PC-3 (cell line): Measurements from ENCODE around the gene FOXO6. TPM values are rescaled to one million over a fixed set of nuclear protein-coding genes. Genes with fewer than 3 reads are reported as not detected.

ENCODE experiments used
- ATAC-seq: fragments of 200-7000 bp; cut with Tn5 transposase; 2 replicates; pipeline ENCODE4 v1.9.1; 2020; ENCODE audit warnings: mild to moderate bottlenecking, moderate library complexity
- BruUV-seq: library from RNA; stranded (reverse); fragments of 400-500 nt; replicated peaks from 2 replicates; lab custom pipeline; 2021; lab: Mats Ljungman, UMichigan
- CTCF ChIA-PET: fragments of 300-600 bp; sonication (Branson Sonifier 250); formaldehyde crosslinking; loops from one replicate; lab custom pipeline; 2022; ENCODE audit warnings: antibody characterized with exemption; lab: Charles Lee
- POLR2A ChIA-PET: fragments of 300-600 bp; sonication (Branson Sonifier 250); formaldehyde crosslinking; loops from one replicate; lab custom pipeline; 2022; ENCODE audit warnings: antibody characterized with exemption; ENCODE audit not compliant: unreplicated experiment; lab: Charles Lee
- DNase-seq: peaks from one replicate; pipeline ENCODE4 v3.0.0-alpha.2; 2015
- H2AFZ ChIP-seq: fragments of 300-600 bp; sonication (generic); 2 replicates; pipeline ENCODE4 v1.6.0; 2016; ENCODE audit warnings: antibody characterized with exemption, low read length
- H3F3A ChIP-seq: fragments of 300-600 bp; sonication (generic); one replicate; pipeline ENCODE4 v1.6.0; 2017; ENCODE audit warnings: antibody characterized with exemption, low read length, control low read depth, mild to moderate bottlenecking; ENCODE audit not compliant: unreplicated experiment
- H3K27ac ChIP-seq: fragments of 300-600 bp; sonication (generic); 2 replicates; pipeline ENCODE4 v1.5.1; 2016; ENCODE audit warnings: mild to moderate bottlenecking, low read length
- H3K27me3 ChIP-seq: fragments of 300-600 bp; sonication (generic); 2 replicates; pipeline ENCODE4 v1.6.1; 2016; ENCODE audit warnings: low read length, mixed read lengths
- H3K36me3 ChIP-seq: fragments of 300-600 bp; sonication (generic); 2 replicates; pipeline ENCODE4 v1.6.1; 2016; ENCODE audit warnings: low read depth, mixed run types, low read length, mixed read lengths
- H3K4me1 ChIP-seq: fragments of 300-600 bp; sonication (generic); 2 replicates; pipeline ENCODE4 v1.5.1; 2016; ENCODE audit warnings: low read length; ENCODE audit not compliant: insufficient read depth
- H3K4me2 ChIP-seq: fragments of 300-600 bp; sonication (generic); 2 replicates; pipeline ENCODE4 v1.6.0; 2016; ENCODE audit warnings: low read length
- H3K4me3 ChIP-seq: fragments of 300-600 bp; sonication (generic); 2 replicates; pipeline ENCODE4 v1.5.1; 2016; ENCODE audit warnings: mild to moderate bottlenecking, low read length, mixed read lengths
- H3K79me2 ChIP-seq: fragments of 300-600 bp; sonication (generic); 2 replicates; pipeline ENCODE4 v1.6.1; 2017; ENCODE audit warnings: low read length, mixed read lengths
- H3K9ac ChIP-seq: fragments of 300-600 bp; sonication (generic); 2 replicates; pipeline ENCODE4 v1.6.0; 2016; ENCODE audit warnings: mild to moderate bottlenecking, low read length
- H3K9me2 ChIP-seq: fragments of 300-600 bp; sonication (generic); replicated peaks from 2 replicates; pipeline ENCODE4 v1.6.1; 2016; ENCODE audit warnings: mixed run types, low read length, mixed read lengths
- H3K9me3 ChIP-seq: fragments of 300-600 bp; sonication (generic); 2 replicates; pipeline ENCODE4 v1.6.1; 2016; ENCODE audit warnings: low read length, mixed read lengths
- H4K20me1 ChIP-seq: fragments of 300-600 bp; sonication (generic); 2 replicates; pipeline ENCODE4 v1.6.1; 2016; ENCODE audit warnings: low read length, mixed read lengths
- EZH2 ChIP-seq: fragments of 300-600 bp; sonication (generic); IDR thresholded peaks from one replicate; pipeline ENCODE4 v1.6.1; 2017; ENCODE audit warnings: antibody characterized with exemption, mild to moderate bottlenecking, low read length; ENCODE audit not compliant: unreplicated experiment
- EZH2phosphoT487 ChIP-seq: fragments of 300-600 bp; sonication (generic); IDR thresholded peaks from 2 replicates; pipeline ENCODE4 v1.6.1; 2018; ENCODE audit warnings: mild to moderate bottlenecking, antibody characterized with exemption, low read length, borderline replicate concordance
- intact Hi-C: fragments of 100-400 bp; cut with micrococcal nuclease; formaldehyde crosslinking; loops from 2 replicates; pipeline ENCODE4 v1.9.0; 2023
- total RNA-seq: library from RNA; depleted of rRNA; stranded (reverse); fragments of >200 nt; gene quantifications from 2 replicates; pipeline ENCODE4 v1.2.3, GENCODE V29; 2014
- TF ChIP-seq, protein P1 (sequence below): fragments of 300-600 bp; sonication (generic); conservative IDR thresholded peaks from 2 replicates; pipeline ENCODE4 v1.5.1; 2017; ENCODE audit warnings: antibody characterized with exemption, low read depth, mild to moderate bottlenecking, low read length

The FOXO6 gene
- total RNA-seq, 1 experiment from 2014 or later, result 1.2 TPM

- no peaks in the 10 kb centered on the region for H4K20me1 ChIP-seq
- no peak overlapping the region for H3K4me3 ChIP-seq
- H3K36me3 ChIP-seq, result no peaks in the 10 kb centered on the region
- H3K9me2 ChIP-seq, result no peaks in the 10 kb centered on the region
- TF ChIP-seq, protein P1, sequence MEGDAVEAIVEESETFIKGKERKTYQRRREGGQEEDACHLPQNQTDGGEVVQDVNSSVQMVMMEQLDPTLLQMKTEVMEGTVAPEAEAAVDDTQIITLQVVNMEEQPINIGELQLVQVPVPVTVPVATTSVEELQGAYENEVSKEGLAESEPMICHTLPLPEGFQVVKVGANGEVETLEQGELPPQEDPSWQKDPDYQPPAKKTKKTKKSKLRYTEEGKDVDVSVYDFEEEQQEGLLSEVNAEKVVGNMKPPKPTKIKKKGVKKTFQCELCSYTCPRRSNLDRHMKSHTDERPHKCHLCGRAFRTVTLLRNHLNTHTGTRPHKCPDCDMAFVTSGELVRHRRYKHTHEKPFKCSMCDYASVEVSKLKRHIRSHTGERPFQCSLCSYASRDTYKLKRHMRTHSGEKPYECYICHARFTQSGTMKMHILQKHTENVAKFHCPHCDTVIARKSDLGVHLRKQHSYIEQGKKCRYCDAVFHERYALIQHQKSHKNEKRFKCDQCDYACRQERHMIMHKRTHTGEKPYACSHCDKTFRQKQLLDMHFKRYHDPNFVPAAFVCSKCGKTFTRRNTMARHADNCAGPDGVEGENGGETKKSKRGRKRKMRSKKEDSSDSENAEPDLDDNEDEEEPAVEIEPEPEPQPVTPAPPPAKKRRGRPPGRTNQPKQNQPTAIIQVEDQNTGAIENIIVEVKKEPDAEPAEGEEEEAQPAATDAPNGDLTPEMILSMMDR, result no peak
- no peak for TF ChIP-seq EZH2phosphoT487
- H2AFZ ChIP-seq, result no peak overlapping the region
- ChIA-PET POLR2A (no interaction called here), CTCF (no interaction called here)
- no peaks in the 10 kb centered on the region for H3K79me2 ChIP-seq
- H3K9me3 ChIP-seq, result no peaks in the 10 kb centered on the region
- DNase-seq, result no peak
- no peaks in the 10 kb centered on the region for H3K27me3 ChIP-seq
- no peak overlapping the region for H3K9ac ChIP-seq
- BruUV-seq, result no TSS peak
- H3K4me1 ChIP-seq, result peaks cover 6% of the 10 kb centered on the region; the same call in 1 of the 2 replicates
- intact Hi-C loops, result no loop called here
- no peak overlapping the region for H3K27ac ChIP-seq
- H3F3A ChIP-seq, result no peaks in the 10 kb centered on the region
- H3K4me2 ChIP-seq, result no peak overlapping the region
- no peak for ATAC-seq
Observed at GRCh38 chr1:41389009-41389408, 27.8 kb downstream of the FOXO6 start.

- Histone ChIP-seq H3K4me2 (no peak overlapping the region), H3K9ac (no peak overlapping the region), H3K4me3 (no peak overlapping the region), H3K9me3 (no peaks in the 10 kb centered on the region), H3K27me3 (no peaks in the 10 kb centered on the region), H3K36me3 (no peaks in the 10 kb centered on the region), H3K27ac (no peak overlapping the region), H3K79me2 (no peaks in the 10 kb centered on the region), H3K4me1 (peaks cover 6% of the 10 kb centered on the region; the same call in 1 of the 2 replicates), H2AFZ (no peak overlapping the region), H3F3A (no peaks in the 10 kb centered on the region), H4K20me1 (no peaks in the 10 kb centered on the region), H3K9me2 (no peaks in the 10 kb centered on the region)
- ChIA-PET POLR2A (no interaction called here), CTCF (no interaction called here)
- ATAC-seq, result no peak
- TF ChIP-seq EZH2, result no peak
- no peak for TF ChIP-seq EZH2phosphoT487
- TF ChIP-seq, protein P1, result no peak
- intact Hi-C loops, result no loop called here
- no TSS peak for BruUV-seq
- DNase-seq, result no peak
Observed at GRCh38 chr1:41390166-41390565, 28.9 kb downstream of the FOXO6 start.

DNA sequence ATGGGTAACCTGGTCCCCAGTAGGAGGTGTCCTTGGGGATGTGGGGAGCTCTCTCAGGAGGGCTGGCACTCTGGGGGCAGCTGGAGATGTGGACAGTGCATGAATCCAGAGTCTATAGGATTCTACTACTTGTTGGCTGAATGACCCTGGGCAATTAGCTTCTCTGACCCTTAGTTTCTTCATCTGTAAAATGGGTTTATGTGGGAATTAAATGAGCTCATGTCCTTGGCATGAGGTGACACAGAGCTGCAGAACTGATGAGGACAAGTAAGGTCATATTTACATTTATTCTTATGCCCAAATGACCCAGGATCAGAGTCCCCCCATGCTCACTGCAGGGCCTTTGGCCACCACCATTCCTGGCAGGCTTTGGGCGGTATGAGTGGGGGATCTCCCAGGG is 29.3 kb downstream of the FOXO6 start:
- Histone ChIP-seq H3K4me2 (no peak overlapping the region), H3K79me2 (no peaks in the 10 kb centered on the region), H3F3A (no peaks in the 10 kb centered on the region), H3K27ac (no peak overlapping the region), H3K36me3 (no peaks in the 10 kb centered on the region), H4K20me1 (no peaks in the 10 kb centered on the region), H3K27me3 (no peaks in the 10 kb centered on the region), H2AFZ (no peak overlapping the region), H3K9ac (no peak overlapping the region), H3K4me3 (no peak overlapping the region), H3K9me2 (no peaks in the 10 kb centered on the region), H3K4me1 (peaks cover 6% of the 10 kb centered on the region; the same call in 1 of the 2 replicates), H3K9me3 (no peaks in the 10 kb centered on the region)
- intact Hi-C loops, result no loop called here
- TF ChIP-seq EZH2 (no peak), EZH2phosphoT487 (no peak)
- TF ChIP-seq, protein P1, result no peak
- CTCF ChIA-PET, result no interaction called here
- no TSS peak for BruUV-seq
- DNase-seq (no peak), ATAC-seq (no peak)
- POLR2A ChIA-PET, result no interaction called here
